H9 (cell line): Measurements from ENCODE around the gene CCSER1. TPM values are rescaled to one million over a fixed set of nuclear protein-coding genes. Genes with fewer than 3 reads are reported as not detected.

ENCODE experiments used
- DNase-seq: peaks from one replicate; pipeline ENCODE4 v3.0.0-alpha.2; 2017
- H2AFZ ChIP-seq: one replicate; pipeline ENCODE4 v1.6.1; 2013; ENCODE audit warnings: mild to moderate bottlenecking, low read length, control low read depth, moderate library complexity
- H2AK5ac ChIP-seq: 2 replicates; pipeline ENCODE4 v1.6.1; 2013; ENCODE audit warnings: low read length, control low read depth, mixed read lengths; ENCODE audit not compliant: insufficient read length
- H2BK120ac ChIP-seq: one replicate; pipeline ENCODE4 v1.6.1; 2013; ENCODE audit warnings: low read depth, mild to moderate bottlenecking, low read length, control low read depth, inconsistent platforms; ENCODE audit not compliant: poor library complexity, severe bottlenecking
- H2BK12ac ChIP-seq: 2 replicates; pipeline ENCODE4 v1.6.1; 2013; ENCODE audit warnings: low read length, control low read depth, mixed read lengths, low read depth; ENCODE audit not compliant: insufficient read length
- H2BK15ac ChIP-seq: 2 replicates; pipeline ENCODE4 v1.6.1; 2013; ENCODE audit warnings: low read depth, low read length, control low read depth
- H2BK20ac ChIP-seq: one replicate; pipeline ENCODE4 v1.6.1; 2013; ENCODE audit warnings: low read depth, mild to moderate bottlenecking, low read length, control low read depth, inconsistent platforms; ENCODE audit not compliant: poor library complexity, severe bottlenecking
- H2BK5ac ChIP-seq: 2 replicates; pipeline ENCODE4 v1.6.1; 2013; ENCODE audit warnings: low read length, control low read depth, mixed read lengths; ENCODE audit not compliant: insufficient read length
- H3K14ac ChIP-seq: 2 replicates; pipeline ENCODE4 v1.6.1; 2013; ENCODE audit warnings: low read length, control low read depth; ENCODE audit not compliant: insufficient read depth
- H3K18ac ChIP-seq: 2 replicates; pipeline ENCODE4 v1.6.1; 2013; ENCODE audit warnings: low read depth, mild to moderate bottlenecking, mixed read lengths, low read length, control low read depth; ENCODE audit not compliant: insufficient read length
- H3K23ac ChIP-seq: 2 replicates; pipeline ENCODE4 v1.6.1; 2013; ENCODE audit warnings: low read length, control low read depth, mixed read lengths, low read depth; ENCODE audit not compliant: insufficient read length
- H3K23me2 ChIP-seq: 2 replicates; pipeline ENCODE4 v1.6.1; 2013; ENCODE audit warnings: low read depth, mild to moderate bottlenecking, mixed read lengths, low read length, control low read depth; ENCODE audit not compliant: insufficient read length, poor library complexity, severe bottlenecking
- H3K27ac ChIP-seq: 2 replicates; pipeline ENCODE4 v1.5.1; 2013; ENCODE audit warnings: low read length, control low read depth, mixed read lengths, low read depth; ENCODE audit not compliant: insufficient read length
- H3K27me3 ChIP-seq: 2 replicates; pipeline ENCODE4 v1.6.1; 2013; ENCODE audit warnings: low read length, control low read depth, inconsistent platforms; ENCODE audit not compliant: insufficient read depth
- H3K4ac ChIP-seq: 2 replicates; pipeline ENCODE4 v1.6.1; 2013; ENCODE audit warnings: low read depth, mild to moderate bottlenecking, control low read depth, inconsistent platforms, low read length, moderate library complexity
- H3K4me1 ChIP-seq: 2 replicates; pipeline ENCODE4 v1.6.1; 2013; ENCODE audit warnings: low read length, control low read depth, inconsistent platforms; ENCODE audit not compliant: insufficient read depth
- H3K4me2 ChIP-seq: 2 replicates; pipeline ENCODE4 v1.6.1; 2013; ENCODE audit warnings: low read length, control low read depth, mixed read lengths; ENCODE audit not compliant: insufficient read length, insufficient read depth
- H3K56ac ChIP-seq: 2 replicates; pipeline ENCODE4 v1.6.1; 2013; ENCODE audit warnings: low read depth, mild to moderate bottlenecking, mixed read lengths, low read length, control low read depth; ENCODE audit not compliant: insufficient read length
- H3K79me1 ChIP-seq: 2 replicates; pipeline ENCODE4 v1.6.1; 2013; ENCODE audit warnings: low read depth, mild to moderate bottlenecking, moderate library complexity, low read length, control low read depth, inconsistent platforms; ENCODE audit not compliant: insufficient read depth, poor library complexity, severe bottlenecking
- H3K79me2 ChIP-seq: 2 replicates; pipeline ENCODE4 v1.6.1; 2013; ENCODE audit warnings: low read length, control low read depth, inconsistent platforms; ENCODE audit not compliant: insufficient read depth
- H3K9ac ChIP-seq: 2 replicates; pipeline ENCODE4 v1.6.1; 2013; ENCODE audit warnings: low read length, control low read depth, mixed read lengths; ENCODE audit not compliant: insufficient read length; ENCODE audit errors: extremely low read depth
- H3K9me3 ChIP-seq: one replicate; pipeline ENCODE4 v1.6.1; 2013; ENCODE audit warnings: low read depth, low read length, inconsistent platforms; ENCODE audit not compliant: control insufficient read depth
- H3T11ph ChIP-seq: one replicate; pipeline ENCODE4 v1.6.1; 2013; ENCODE audit warnings: mild to moderate bottlenecking, low read length, control low read depth, inconsistent platforms
- H4K20me1 ChIP-seq: one replicate; pipeline ENCODE4 v1.6.1; 2013; ENCODE audit not compliant: control insufficient read depth, insufficient read length, insufficient read depth
- H4K5ac ChIP-seq: 2 replicates; pipeline ENCODE4 v1.6.1; 2013; ENCODE audit warnings: low read depth, mild to moderate bottlenecking, mixed read lengths, low read length, control low read depth; ENCODE audit not compliant: insufficient read length
- H4K8ac ChIP-seq: replicated peaks from 2 replicates; pipeline ENCODE4 v1.6.1; 2013; ENCODE audit warnings: low read length, control low read depth, mixed read lengths, low read depth; ENCODE audit not compliant: insufficient read length
- H4K91ac ChIP-seq: 2 replicates; pipeline ENCODE4 v1.6.1; 2013; ENCODE audit warnings: low read depth, mild to moderate bottlenecking, moderate library complexity, mixed read lengths, low read length, control low read depth; ENCODE audit not compliant: insufficient read length
- H3K27ac Mint-ChIP-seq, 3 experiments: 2 replicates in 2 of 3; 3 replicates in 1 of 3; pipeline ENCODE4 v1.8.0; 2020 to 2021; ENCODE audit warnings: mixed read lengths in 3 of 3, mild to moderate bottlenecking in 1 of 3, moderate library complexity in 1 of 3
- H3K27me3 Mint-ChIP-seq: 2 replicates; pipeline ENCODE4 v1.8.0; 2021; ENCODE audit warnings: low read depth, mild to moderate bottlenecking, moderate library complexity, mixed read lengths
- H3K36me3 Mint-ChIP-seq, 3 experiments: 2 replicates in 2 of 3; 3 replicates in 1 of 3; pipeline ENCODE4 v1.8.0; 2020 to 2021; ENCODE audit warnings: low read depth in 3 of 3, mixed read lengths in 3 of 3; ENCODE audit not compliant: insufficient read depth in 1 of 3
- H3K4me1 Mint-ChIP-seq, 2 experiments: 2 replicates each; pipeline ENCODE4 v1.8.0; 2020; ENCODE audit warnings: mixed read lengths in 2 of 2
- H3K4me3 Mint-ChIP-seq, 2 experiments: 2 replicates in 1 of 2; 3 replicates in 1 of 2; pipeline ENCODE4 v1.8.0; 2020 to 2021; ENCODE audit warnings: mild to moderate bottlenecking in 2 of 2, mixed read lengths in 2 of 2, moderate library complexity in 1 of 2
- H3K9me3 Mint-ChIP-seq, 2 experiments: 2 replicates in 1 of 2; 3 replicates in 1 of 2; pipeline ENCODE4 v1.8.0; 2020; ENCODE audit warnings: mild to moderate bottlenecking in 2 of 2, mixed read lengths in 2 of 2, moderate library complexity in 1 of 2
- total RNA-seq: library from RNA; stranded (reverse); gene quantifications from 2 replicates; pipeline ENCODE4 v1.2.1, GENCODE V29; 2021
- TF ChIP-seq, protein P1 (sequence below): fragments of 200-600 bp; sonication (generic); conservative IDR thresholded peaks from 3 replicates; pipeline ENCODE4 v1.8.0; 2021; ENCODE audit warnings: antibody characterized with exemption, mild to moderate bottlenecking

Gene CCSER1
- total RNA-seq, 1 experiment from 2014 or later = 0.37 TPM

GRCh38 chr4:91031761-91032160, 904.6 kb downstream of the CCSER1 start:
- Mint-ChIP-seq H3K27me3 (no peaks in the 10 kb centered on the region), H3K4me1 (peaks cover 2 to 4% of the 10 kb centered on the region in 2 experiments; a peak in 2 of 4 replicates), H3K27ac (no peak overlapping the region), H3K4me3 (no peak overlapping the region), H3K36me3 (no peaks in the 10 kb centered on the region), H3K9me3 (no peaks in the 10 kb centered on the region)
- no peak overlapping the region for H3K27ac ChIP-seq
- no peak overlapping the region for H2BK5ac ChIP-seq
- H3K79me2 ChIP-seq = no peaks in the 10 kb centered on the region
- H2BK12ac ChIP-seq = no peak overlapping the region
- H3K23ac ChIP-seq = no peak overlapping the region
- no peaks in the 10 kb centered on the region for H3K23me2 ChIP-seq
- no peak overlapping the region for H2AK5ac ChIP-seq
- H3K9me3 ChIP-seq = no peaks in the 10 kb centered on the region
- H4K91ac ChIP-seq = no peak overlapping the region
- H2BK15ac ChIP-seq = no peak overlapping the region
- TF ChIP-seq, protein P1, sequence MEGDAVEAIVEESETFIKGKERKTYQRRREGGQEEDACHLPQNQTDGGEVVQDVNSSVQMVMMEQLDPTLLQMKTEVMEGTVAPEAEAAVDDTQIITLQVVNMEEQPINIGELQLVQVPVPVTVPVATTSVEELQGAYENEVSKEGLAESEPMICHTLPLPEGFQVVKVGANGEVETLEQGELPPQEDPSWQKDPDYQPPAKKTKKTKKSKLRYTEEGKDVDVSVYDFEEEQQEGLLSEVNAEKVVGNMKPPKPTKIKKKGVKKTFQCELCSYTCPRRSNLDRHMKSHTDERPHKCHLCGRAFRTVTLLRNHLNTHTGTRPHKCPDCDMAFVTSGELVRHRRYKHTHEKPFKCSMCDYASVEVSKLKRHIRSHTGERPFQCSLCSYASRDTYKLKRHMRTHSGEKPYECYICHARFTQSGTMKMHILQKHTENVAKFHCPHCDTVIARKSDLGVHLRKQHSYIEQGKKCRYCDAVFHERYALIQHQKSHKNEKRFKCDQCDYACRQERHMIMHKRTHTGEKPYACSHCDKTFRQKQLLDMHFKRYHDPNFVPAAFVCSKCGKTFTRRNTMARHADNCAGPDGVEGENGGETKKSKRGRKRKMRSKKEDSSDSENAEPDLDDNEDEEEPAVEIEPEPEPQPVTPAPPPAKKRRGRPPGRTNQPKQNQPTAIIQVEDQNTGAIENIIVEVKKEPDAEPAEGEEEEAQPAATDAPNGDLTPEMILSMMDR = no peak
- no peak overlapping the region for H3K14ac ChIP-seq
- no peak overlapping the region for H2BK20ac ChIP-seq
- no peak for DNase-seq
- H4K20me1 ChIP-seq = no peaks in the 10 kb centered on the region
- H4K5ac ChIP-seq = no peak overlapping the region
- no peak overlapping the region for H3K56ac ChIP-seq
- H3K4me2 ChIP-seq = no peak overlapping the region
- no peak overlapping the region for H2BK120ac ChIP-seq
- H3K79me1 ChIP-seq = no peaks in the 10 kb centered on the region
- H3K9ac ChIP-seq = no peak overlapping the region
- H3K4me1 ChIP-seq = no peaks in the 10 kb centered on the region
- H3K18ac ChIP-seq = no peak overlapping the region
- no peak overlapping the region for H2AFZ ChIP-seq
- H4K8ac ChIP-seq = no peak overlapping the region
- no peaks in the 10 kb centered on the region for H3K27me3 ChIP-seq
- H3K4ac ChIP-seq = no peak overlapping the region
- no peak overlapping the region for H3T11ph ChIP-seq
